ENCODE data around the gene RIMBP2.

RIMBP2 gene

DNA sequence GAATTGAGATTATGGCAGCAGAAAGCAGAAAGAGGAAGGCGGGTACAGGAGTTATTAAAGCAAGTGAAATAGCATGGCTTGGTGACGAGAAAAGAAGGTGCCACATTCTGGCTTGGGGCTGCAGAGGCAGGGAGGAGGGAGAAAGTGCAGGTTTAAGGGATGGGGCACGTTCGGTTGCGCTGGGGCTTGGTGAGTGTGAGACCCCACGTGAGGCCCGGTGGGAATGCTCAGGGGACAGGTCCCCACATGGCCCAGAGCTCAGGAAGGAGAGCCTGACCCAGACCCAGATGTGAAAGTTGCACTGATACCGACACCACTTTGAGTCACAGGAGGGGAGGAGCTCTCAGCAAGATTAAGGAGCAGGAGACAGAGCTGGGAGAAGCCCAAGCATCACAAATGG, 191.3 kb downstream of the RIMBP2 start:
- no peak for DNase-seq

DNA sequence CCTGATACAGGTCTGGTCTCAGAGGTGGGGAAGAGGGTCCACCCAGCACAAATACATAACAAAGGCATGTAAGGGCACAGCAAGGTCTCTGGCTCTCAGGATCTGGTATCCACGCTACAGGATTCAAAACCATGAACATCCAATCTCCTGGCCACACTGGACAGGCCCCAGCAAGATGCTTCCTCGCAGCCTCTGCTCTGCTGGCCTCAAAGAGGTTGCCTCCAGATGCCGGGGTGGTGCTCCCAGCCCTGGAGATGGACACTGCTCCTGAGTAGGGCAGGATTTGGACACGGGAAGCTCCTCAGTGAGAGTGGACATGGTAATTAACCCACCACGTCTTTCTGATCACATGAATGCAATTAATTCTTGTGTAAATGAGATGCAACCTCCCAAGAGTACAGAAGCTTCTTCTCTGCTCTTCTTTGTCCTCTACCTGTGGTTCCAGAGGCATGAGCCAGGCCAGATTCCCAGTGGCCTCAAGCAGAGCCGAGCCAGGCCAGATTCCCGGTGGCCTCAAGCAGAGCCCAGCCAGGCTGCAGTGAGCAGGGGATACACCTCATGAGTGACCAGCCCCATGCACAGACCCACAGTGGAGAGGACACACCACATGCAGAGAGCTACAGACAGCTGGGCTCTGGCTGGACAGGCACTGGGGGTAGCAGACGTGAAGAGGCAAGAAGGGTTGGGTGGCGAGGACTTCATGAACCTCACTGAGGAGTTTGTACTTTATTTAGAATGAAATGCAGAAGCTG, 192.1 kb downstream of the RIMBP2 start:
- DNase-seq = no peak

DNA sequence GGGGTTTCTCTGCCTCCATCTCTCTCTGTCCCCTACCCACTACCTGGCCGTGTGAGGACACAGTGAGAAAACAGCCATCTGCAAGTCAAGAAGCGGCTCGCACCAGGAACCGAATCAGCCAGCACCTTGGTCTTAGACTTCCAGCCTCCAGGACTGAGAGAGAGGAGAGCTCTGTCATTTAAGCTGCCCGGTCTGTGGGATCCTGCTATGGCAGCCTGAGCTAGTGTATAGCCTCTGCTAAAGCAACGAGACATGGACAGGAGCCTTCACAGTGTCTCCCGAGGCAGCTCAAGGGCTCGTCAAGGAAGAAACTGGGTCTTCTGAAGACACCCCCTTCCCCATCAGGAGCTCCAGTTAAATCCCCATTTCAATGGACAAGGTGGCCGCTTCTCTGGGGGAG, 192.9 kb downstream of the RIMBP2 start:
- no peak for DNase-seq

DNA sequence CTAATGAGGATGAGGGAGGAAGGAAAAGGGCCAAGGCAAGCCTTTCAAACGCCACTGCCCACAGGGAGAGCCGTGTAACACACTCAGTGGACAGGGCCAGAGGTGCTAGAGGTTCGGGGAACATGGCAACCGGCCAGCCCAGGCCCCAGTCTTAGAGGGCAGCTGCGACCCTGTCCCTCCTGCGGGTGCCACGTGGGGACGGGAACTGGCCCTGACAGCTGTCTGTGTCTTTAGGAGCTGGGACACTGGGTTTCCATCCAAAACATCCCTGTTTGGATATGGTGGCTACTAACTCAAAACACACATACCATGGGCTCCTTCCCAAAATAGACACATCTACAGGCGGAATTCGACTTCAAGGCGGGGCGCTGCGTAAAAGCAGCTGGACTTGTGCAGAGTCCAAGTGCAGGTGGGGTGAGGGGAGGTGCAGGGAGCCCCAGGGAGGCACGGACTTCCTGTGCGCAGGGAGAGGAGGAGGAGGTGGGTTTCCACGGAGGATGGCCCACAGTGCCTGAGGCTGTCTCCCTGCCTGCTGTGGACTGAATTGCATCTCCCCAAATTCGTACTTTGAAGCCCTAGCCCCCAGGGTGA, 193.8 kb downstream of the RIMBP2 start:
- no peak for DNase-seq

DNA sequence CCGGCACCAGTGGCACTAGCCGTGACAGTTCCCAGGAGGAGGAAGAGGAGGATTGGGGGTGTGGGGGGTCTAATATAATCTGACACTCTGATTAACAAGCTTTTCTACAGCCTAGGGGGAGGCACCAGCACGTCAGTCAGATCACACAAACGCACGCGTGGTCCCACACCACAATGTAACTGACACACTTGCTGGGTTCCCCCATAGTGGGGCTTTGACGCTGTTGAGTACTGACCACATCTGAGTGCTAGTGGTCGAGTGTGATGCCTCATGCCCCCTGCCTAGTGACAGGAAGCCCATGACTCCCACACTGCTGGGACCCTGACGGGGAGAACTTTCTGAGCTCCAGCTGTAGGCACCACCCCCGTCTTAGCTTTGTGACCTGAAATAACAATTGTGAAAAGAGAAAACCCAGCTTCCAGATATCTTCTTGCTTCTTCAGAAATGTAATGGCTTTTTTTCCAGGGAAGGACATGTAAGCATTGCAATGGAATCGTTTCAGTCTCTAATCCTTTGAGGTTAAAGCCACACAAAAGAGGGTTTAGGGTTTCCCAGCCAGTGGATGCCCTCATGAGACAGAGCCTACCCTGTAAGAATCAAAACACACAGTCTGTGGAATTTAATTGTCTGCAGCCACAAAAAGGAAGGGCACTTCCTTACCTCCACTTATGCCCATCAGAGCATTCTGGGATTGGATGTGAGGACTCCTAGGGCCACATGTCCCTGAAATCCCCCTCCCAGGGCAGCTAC, 194.5 kb downstream of the RIMBP2 start:
- no peak for DNase-seq

DNA sequence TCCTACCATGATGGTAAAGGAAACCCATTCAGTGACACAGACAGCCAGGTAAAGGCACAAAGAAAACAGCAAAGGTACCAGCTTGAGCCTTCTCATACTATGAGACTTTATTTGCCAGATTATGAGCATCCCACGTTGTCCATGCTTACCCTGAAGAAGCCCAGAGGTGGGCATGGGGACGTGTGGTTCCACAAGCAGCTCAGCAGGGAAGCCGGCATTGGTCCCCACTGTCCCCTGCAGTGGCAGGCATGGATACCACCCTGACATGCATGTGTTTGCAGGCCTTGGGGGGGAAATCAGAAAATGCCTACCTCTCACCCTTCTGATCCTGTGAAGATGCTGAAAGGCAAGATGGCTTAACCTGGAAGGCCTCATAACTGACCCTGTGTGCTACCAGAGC, 195.3 kb downstream of the RIMBP2 start:
- DNase-seq = no peak

DNA sequence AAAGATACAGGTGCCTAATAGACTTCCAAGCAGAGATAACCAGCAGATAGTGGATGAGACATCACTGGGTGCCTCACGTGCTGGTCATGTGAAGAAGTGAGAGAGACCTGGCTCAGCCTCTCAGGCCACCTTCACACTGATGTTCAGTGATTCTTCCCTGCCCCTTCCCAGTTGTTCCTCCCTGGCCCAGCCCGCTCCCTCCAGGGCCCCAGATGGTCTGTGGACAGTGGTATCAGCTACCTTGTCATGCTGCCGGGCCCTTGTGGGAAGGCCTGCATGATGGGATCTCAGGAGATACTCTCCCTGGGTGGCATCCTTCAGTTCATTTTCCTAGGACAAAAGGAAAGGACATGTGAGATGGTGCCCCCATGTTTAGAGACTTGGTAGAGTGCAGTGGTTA, 198.5 kb downstream of the RIMBP2 start:
- no peak for DNase-seq

DNA sequence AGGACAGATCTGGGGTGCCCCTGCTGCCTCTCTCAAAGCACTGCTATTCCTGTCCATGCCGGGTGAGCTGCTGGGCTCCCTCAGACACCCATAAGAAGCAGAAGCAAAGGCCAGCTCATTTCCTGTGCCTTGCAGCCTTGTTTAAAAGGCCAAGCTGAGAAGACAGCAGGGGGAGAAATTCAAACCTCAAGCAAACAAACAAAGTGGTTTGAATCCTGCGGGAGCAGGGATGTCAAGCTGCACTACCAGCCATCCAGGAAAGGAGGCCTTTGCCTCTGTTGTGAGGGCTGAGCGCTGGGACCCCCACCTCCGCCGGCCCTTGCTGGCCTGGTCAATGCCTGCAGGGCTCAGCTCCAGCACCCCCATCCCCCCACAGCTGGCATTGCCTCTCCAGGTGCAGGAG, 201.9 kb downstream of the RIMBP2 start:
- DNase-seq = no peak

DNA sequence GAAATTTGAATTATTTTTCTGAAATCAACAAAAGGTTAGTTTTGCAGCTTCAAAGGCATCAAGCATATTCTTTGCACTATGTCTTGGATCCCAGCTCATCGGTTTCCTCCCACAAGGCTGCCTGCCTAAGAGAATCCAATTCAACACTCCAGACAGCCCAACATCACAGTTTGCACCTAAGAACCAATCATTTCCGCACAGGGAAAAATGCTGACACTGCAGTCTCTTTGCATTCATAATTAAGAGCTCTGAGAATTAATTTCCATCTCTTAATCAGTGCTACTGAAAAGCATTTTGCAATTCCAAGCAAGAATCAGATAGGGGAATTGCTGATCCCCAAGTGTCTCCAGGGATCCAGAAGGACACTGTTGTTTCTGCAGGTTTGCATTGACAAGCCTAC, 202.5 kb downstream of the RIMBP2 start:
- no peak for DNase-seq

DNA sequence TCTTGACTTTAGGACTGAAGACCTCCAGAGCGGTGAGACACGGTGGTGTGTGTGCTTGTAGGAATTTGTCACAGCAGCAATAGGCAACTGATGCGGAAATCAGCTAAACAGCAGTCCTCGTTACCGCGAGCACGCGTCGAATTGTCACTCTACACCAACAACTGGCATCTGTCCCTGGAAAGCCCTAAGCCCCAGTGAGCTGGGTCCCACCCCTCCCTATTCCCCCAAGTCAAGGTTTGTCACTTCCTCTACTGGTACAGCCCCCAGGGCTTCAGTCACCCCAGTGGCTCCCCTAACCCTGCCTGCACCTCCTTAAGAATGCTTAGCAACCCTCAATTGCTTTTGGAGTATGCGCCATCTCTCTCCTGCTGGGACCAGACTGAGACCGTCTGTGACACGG, 204.8 kb downstream of the RIMBP2 start:
- no peak for DNase-seq

DNA sequence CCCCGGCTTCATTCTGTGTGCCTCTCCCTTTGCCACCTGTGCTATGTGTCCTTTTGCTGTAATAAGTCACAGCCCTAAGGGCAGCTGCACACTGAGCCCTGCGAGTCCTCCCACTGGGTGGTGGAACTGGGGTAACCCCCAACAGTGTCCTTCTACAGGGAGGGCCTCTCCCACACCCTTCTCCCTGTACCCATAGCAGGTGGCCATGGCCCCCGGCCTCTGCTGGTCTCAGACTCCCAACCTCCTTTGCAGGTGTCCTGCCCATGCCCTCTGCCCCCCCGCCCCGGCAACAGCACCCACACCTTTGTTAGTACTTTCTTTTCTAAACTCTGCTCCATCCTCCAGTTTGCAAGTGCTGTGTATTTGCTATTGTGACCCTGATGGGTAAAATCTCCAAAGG, 206.6 kb downstream of the RIMBP2 start:
- DNase-seq = no peak

DNA sequence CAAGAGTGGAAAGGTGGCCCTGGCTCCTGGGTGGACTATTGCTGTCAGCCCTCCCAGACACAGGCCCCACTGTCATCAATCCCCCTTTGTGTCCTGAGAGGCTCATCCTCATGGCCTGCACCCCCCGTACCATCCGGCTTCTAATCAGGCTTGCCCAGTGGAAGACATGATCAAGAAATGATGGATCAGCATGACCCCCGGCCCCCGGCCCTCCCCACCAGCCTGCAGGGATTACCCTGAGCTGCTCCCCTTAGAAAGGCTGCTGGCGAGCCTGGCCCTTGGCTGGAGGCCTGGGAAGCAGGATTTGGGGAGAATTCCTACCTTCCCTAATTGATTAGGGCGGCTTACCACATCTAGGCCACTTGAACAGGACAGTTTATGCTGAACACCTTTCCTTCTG, 207.3 kb downstream of the RIMBP2 start:
- DNase-seq = no peak

DNA sequence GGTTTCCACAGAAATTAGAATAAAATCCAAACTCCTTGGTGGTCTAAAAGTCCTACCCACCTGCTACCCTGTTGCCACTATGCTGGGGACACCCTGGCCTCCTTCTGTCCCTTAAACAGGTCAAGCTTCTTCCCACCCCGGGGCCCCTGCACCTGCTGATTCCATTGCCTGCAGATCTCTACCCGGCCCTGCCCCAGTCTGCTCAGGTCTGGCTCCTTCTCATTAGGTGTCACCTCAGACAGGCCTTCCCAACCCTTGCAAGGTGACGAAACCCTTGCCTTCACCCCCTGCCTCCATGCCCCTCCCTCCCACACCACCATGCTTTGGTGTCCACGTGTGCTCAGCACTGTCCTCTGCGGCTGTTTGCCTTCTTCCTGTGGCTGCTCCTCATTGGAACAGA, 207.8 kb downstream of the RIMBP2 start:
- DNase-seq = no peak

DNA sequence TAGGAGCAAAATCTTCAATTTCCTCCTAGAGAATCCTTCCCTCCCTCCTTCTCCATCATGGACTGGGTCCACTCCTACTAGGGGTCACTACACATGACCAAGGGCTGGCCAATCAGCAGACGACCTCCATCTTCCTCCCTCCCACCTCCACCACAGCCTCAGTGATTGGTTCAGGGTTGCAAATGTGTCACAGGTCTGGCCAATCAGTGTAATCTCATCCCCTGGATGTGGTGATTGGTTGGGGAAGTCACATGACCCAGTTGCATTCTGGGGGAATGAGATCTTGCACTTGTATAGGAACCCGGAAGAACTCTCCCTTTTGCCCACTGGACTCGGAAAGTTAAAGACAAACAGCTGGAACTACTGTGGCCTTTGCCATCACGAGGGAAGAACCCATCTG, 209.3 kb downstream of the RIMBP2 start:
- DNase-seq = no peak

DNA sequence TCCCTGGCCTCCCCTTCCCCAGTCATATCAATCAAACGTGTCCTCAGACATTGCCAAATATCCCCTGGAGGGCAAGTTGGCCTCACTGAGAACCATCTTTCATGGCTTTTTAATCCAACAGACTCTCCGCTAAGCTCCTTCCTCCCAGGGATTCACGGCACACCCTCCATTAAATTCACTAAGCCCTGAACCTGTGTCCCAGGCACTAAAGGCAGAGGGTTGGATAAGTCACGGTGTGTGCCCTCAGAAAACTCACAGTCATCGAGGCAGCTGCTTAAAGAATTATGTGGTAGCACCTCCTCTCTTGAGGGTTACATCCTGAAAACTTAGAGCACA, 211.3 kb downstream of the RIMBP2 start:
- DNase-seq = no peak

DNA sequence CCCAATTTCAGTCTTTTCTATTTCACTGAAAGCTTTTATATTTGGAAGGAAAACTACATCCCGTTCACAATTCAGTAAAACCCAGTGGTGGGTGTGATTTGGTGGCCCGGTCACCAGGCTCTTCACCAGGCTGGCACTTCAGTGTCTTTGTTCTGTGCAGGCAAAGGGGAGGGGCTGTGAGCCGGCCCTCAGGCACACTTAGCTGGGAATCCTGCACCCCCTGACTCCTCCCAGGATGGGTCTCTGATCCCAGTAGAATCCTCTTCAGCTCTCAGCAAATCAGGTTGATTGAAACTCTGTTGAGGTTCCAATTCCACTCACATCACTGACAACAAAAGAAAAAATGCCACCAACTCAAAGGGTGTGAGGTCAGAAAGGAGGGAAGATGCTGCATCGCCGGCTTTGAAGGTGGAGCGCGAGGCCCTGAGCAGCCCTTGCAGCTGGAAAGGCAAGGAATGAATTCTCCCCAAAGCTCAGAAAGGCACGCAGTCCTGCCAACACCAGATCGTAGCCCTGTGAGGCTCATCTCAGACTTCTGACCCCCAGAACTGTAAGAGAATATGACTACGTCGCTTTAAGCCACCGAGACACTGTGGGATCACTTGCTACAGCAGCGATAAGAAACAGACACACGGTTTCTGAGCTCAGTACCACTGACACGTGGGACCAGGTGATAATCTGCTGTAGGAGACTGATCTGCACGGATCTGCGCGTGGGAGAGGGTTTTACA, 211.8 kb downstream of the RIMBP2 start:
- DNase-seq = no peak

DNA sequence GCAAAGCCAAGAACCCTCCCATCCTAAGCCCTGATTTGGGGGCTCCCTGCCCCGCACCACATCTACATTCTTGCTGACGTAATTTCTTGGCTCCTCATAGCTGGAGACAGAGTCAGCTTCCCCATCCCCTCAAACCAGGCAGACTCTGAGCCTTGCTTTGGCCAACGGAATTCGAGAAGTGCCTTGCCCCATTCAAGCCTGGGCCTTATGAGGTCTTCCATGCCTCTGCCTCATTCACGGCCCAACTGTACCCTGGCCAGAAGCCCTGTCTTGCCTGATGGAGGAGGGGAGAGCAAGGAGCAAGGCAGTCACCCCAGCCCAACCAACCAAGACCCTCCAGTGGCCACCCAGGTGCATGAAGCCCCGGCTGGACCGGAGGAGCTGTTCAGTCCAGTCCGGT, 214.3 kb downstream of the RIMBP2 start:
- DNase-seq = no peak

DNA sequence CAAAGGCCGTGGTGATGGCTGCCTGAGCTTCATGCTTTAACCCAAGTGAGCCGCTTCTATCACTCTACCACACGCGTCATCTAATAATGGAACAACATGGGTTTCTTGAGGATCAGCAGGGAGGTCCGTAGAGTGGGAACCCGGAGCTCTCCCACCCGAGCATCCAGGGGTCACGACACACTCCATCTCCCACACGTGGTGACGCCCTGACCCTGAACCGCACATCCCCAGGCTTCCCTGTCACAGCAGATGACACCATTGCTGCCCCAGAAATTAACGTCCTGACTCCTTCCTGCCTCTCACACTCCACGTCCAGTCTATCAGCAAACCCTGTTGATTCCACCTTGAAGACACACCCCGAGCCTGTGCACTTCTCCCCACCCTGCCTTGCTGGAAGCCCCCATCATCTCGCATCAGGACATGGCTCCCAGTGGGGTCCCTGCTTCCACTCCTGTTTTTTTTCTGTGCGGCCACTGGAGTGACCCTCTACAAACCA, 215.2 kb downstream of the RIMBP2 start:
- DNase-seq = no peak

DNA sequence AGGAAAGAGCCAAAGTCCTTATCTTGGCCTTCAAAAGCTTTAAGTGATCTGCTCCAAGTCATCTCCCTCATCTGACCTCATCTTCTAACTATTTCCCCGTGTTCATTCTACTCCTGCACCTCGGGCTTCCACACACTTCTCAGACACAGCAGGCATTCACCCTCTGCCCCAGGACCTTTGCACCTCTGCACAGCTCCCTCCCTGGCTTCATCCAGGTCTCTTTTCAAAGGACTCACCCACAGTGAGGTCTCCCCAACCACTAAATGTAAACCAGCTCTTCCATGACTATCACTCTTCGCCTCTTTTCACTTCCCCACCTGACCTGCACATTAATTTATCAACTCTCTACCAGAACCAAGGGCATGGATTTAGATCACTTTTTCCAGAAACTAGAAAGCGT, 216.6 kb downstream of the RIMBP2 start:
- DNase-seq = no peak

DNA sequence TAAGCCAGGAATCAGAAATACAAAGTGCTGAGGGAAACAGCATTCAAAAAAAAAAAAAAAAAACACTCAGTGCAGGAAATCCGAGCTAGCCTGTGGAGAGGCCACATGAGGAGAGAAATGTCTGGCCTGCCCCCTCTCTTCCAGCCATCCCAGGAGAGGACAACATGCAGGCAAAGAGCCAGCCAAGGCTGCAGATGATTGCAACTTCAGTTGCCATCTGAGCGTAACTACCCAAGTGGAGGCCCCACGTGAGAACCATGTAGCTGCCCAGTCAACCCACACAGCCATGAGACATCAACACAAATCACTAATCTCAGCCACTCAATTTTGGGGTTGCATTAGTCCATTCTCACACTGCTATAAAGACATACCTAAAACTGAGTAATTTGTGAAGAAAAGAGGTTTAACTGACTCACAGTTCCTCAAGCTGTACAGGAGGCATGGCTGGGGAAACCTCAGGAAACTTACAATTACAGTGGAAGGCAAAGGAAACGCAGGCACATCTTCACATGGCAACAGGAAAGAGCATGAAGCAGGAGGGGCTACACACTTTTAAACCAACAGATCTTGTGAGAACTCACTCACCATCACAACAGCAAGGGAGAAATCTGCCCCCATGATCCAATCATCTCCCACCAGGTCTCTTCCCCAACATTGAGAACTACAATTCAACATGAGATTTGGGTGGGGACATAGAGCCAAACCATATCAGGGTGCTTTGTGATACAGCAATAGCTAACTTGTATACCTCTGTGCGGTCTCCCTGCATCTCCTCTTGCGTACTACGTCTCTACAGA, 217.3 kb downstream of the RIMBP2 start:
- DNase-seq = no peak

DNA sequence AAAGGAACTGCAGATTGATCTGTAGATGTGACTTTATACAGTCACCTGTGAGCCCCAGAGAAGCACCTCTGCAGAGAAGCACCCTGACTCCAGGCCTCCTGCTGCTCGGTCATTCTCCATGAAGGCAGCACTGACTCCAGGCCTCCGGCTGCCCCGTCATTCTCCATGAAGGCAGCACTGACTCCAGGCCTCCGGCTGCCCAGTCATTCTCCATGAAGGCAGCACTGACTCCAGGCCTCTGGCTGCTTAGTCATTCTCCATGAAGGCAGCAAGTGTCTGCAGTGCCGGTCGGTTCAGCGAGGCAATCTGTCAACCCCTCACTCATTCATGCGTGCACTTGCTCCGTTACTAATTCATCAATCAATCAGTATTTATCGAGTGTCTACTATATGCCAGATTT, 218.1 kb downstream of the RIMBP2 start:
- DNase-seq = no peak

DNA sequence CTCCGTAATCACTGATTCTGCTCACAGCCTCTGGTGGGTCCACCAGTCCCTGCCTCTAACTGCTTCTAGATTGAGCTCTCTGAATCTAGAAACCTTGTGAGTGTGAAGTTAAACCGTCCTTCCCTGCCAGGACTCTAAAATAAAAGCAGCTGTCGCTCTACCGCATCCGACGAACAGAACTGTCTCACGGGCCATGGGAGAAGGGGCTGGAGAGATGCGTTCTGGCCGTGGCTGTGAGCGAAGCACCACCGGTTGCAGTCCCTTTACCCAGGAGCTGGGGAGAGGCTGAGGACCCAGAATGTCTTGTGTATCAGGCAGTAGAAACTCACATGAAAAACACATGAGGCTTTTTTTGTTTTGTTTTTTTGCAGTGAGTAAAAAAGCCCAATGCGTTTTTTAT, 218.8 kb downstream of the RIMBP2 start:
- DNase-seq = no peak

All from activated naive CD4-positive, alpha-beta T cell treated with Interleukin-2 at 50 U/mL for 16 hours (primary cell).